Liver (tissue), 9 donors: ENCODE measurements around the gene DRG2. TPM values are rescaled to one million over a fixed set of nuclear protein-coding genes. Genes with fewer than 3 reads are reported as not detected.

Experiments
- DNase-seq: peaks from one replicate; pipeline ENCODE4 v3.0.0-alpha.2; 2017; ENCODE audit warnings: low spot score
- H3K27ac ChIP-seq, 2 donors: one replicate each; pipeline ENCODE4 v1.7.0; 2013; ENCODE audit warnings: inconsistent platforms in 2 of 2, low read length in 2 of 2, control low read depth in 1 of 2, low read depth in 1 of 2, mild to moderate bottlenecking in 1 of 2
- H3K27me3 ChIP-seq, 4 donors: one replicate each; pipeline versions ENCODE4 v1.6.1 to v1.7.0; 2013; ENCODE audit warnings: low read length in 3 of 4, inconsistent platforms in 1 of 4, mild to moderate bottlenecking in 1 of 4, moderate library complexity in 1 of 4; ENCODE audit not compliant: control insufficient read depth in 4 of 4, insufficient read depth in 4 of 4
- H3K36me3 ChIP-seq, 4 donors: one replicate each; pipeline versions ENCODE4 v1.6.1 to v1.7.0; 2013; ENCODE audit warnings: low read length in 3 of 4, mild to moderate bottlenecking in 3 of 4, low read depth in 1 of 4, moderate library complexity in 1 of 4; ENCODE audit not compliant: control insufficient read depth in 4 of 4, insufficient read depth in 3 of 4
- H3K4me1 ChIP-seq, 4 donors: one replicate each; pipeline versions ENCODE4 v1.6.1 to v1.7.0; 2013; ENCODE audit warnings: low read length in 3 of 4, mild to moderate bottlenecking in 3 of 4, moderate library complexity in 1 of 4; ENCODE audit not compliant: control insufficient read depth in 4 of 4, insufficient read depth in 4 of 4
- H3K4me3 ChIP-seq, 3 donors: one replicate each; pipeline versions ENCODE4 v1.6.1 to v1.7.0; 2013; ENCODE audit warnings: low read length in 3 of 3, control low read depth in 1 of 3, low read depth in 1 of 3, mild to moderate bottlenecking in 1 of 3
- H3K9ac ChIP-seq, 2 donors: one replicate each; pipeline ENCODE4 v1.7.0; 2013; ENCODE audit warnings: low read length in 2 of 2, mild to moderate bottlenecking in 2 of 2, moderate library complexity in 2 of 2, control low read depth in 1 of 2, low read depth in 1 of 2
- H3K9me3 ChIP-seq, 4 donors: one replicate each; pipeline versions ENCODE4 v1.6.1 to v1.7.0; 2013; ENCODE audit warnings: low read length in 3 of 4; ENCODE audit not compliant: control insufficient read depth in 4 of 4
- EGR1 ChIP-seq, 2 donors: IDR thresholded peaks; 2 replicates each; pipeline ENCODE4 v1.6.1; 2016 to 2018; ENCODE audit warnings: antibody characterized with exemption in 2 of 2, low read depth in 2 of 2
- FOXA1 ChIP-seq: IDR thresholded peaks from 2 replicates; pipeline ENCODE4 v1.6.1; 2016; ENCODE audit warnings: antibody characterized with exemption
- GABPA ChIP-seq, 2 donors: IDR thresholded peaks in 1 of 2; conservative IDR thresholded peaks in 1 of 2; 2 replicates each; pipeline ENCODE4 v1.6.1; 2016; ENCODE audit warnings: antibody characterized with exemption in 2 of 2, mild to moderate bottlenecking in 1 of 2, moderate library complexity in 1 of 2
- HNF4A ChIP-seq, 2 donors: conservative IDR thresholded peaks; 2 replicates each; pipeline ENCODE4 v1.6.1; 2016; ENCODE audit warnings: antibody characterized with exemption in 2 of 2, mild to moderate bottlenecking in 2 of 2
- HNF4G ChIP-seq: IDR thresholded peaks from 2 replicates; pipeline ENCODE4 v1.6.1; 2016; ENCODE audit warnings: antibody characterized with exemption
- JUND ChIP-seq, 2 donors: IDR thresholded peaks; 2 replicates each; pipeline ENCODE4 v1.6.1; 2016; ENCODE audit warnings: antibody characterized with exemption in 2 of 2
- NR2F2 ChIP-seq: IDR thresholded peaks from 2 replicates; pipeline ENCODE4 v1.6.1; 2016; ENCODE audit warnings: antibody characterized with exemption
- RAD21 ChIP-seq, 2 donors: IDR thresholded peaks; 2 replicates each; pipeline ENCODE4 v1.6.1; 2016; ENCODE audit warnings: antibody characterized with exemption in 2 of 2, mild to moderate bottlenecking in 2 of 2
- RXRA ChIP-seq, 2 donors: IDR thresholded peaks; 2 replicates each; pipeline ENCODE4 v1.6.1; 2017 to 2018; ENCODE audit warnings: antibody characterized with exemption in 2 of 2, mild to moderate bottlenecking in 1 of 2
- SP1 ChIP-seq: IDR thresholded peaks from 2 replicates; pipeline ENCODE4 v1.6.1; 2018; ENCODE audit warnings: antibody characterized with exemption, mild to moderate bottlenecking
- TAF1 ChIP-seq: conservative IDR thresholded peaks from 2 replicates; pipeline ENCODE4 v1.6.1; 2016; ENCODE audit warnings: antibody characterized with exemption, mild to moderate bottlenecking
- YY1 ChIP-seq: IDR thresholded peaks from 2 replicates; pipeline ENCODE4 v1.6.1; 2016; ENCODE audit warnings: antibody characterized with exemption, mild to moderate bottlenecking
- WGBS: extraction: QIAGEN DNeasy Blood & Tissue Kit; methylation state at CpG from one replicate; pipeline ENCODE4 v1.1.7; 2013; 5-methylcytosine and 5-hydroxymethylcytosine counted together
- polyA plus RNA-seq, 2 donors: library from polyadenylated mRNA; stranded (reverse) in 1 of 2; unstranded in 1 of 2; fragments of 200-250 nt in 1 of 2; fragments of >200 nt in 1 of 2; fragmentation: Nextera tagmentation in 1 of 2; extraction: Ambion mirVana in 1 of 2; gene quantifications; one replicate each; pipeline versions ENCODE4 v1.2.1 to v1.2.3, GENCODE V29; 2013 to 2015
- total RNA-seq, 2 donors: library from RNA; depleted of rRNA; stranded (reverse); fragments of >200 nt; gene quantifications; one replicate each; pipeline ENCODE4 v1.2.3, GENCODE V29; 2014
- TF ChIP-seq, protein P1 (sequence below): IDR thresholded peaks from 2 replicates; pipeline ENCODE4 v1.6.1; 2016; ENCODE audit warnings: antibody characterized with exemption
- TF ChIP-seq, protein P2 (sequence below): IDR thresholded peaks from 2 replicates; pipeline ENCODE4 v1.6.1; 2016; ENCODE audit warnings: antibody characterized with exemption
- TF ChIP-seq, protein P3 (sequence below): IDR thresholded peaks from 2 replicates; pipeline ENCODE4 v1.6.1; 2016; ENCODE audit warnings: antibody characterized with exemption, mild to moderate bottlenecking
- TF ChIP-seq, protein P4 (sequence below): fragments of 150-350 bp; IDR thresholded peaks from 2 replicates; pipeline ENCODE4 v1.5.1; 2017; ENCODE audit warnings: improper control_type of control experiment, low read depth, low read length; ENCODE audit not compliant: missing input control
- TF ChIP-seq, protein P5 (sequence below): IDR thresholded peaks from 2 replicates; pipeline ENCODE4 v1.6.1; 2016; ENCODE audit warnings: antibody characterized with exemption
- donor health status: healthy.
- donor health status: healthy.
- donor health status: healthy.
- donor health status: healthy.
- donor health status: healthy.

DRG2 gene
- total and polyA plus RNA-seq, 4 donors: 10.9 to 24.9 (median 18.6) TPM

DNA sequence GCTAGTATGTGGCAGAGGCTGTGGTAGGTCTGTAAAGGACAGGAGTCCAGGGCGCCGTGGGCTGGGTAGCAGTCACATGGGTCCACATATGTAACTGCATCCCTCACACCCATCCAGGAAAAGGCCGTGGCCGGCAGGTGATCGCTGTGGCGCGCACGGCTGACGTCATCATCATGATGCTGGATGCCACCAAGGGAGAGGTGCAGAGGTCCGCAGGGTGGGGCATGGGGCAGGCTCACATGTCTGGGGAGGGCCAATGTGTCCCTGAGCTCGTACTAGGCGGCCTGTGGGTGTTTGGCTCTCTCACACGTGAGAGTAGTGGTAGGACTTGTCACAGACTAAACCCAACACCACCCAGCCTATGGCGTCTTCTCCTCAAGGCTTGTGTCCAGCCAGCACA is 11.8 kb downstream of the DRG2 start:
- no peak for DNase-seq
- 94% methylated on average over 14 of the region's 14 CpGs for WGBS
- Histone ChIP-seq H3K9me3 (no peaks in the 10 kb centered on the region), H3K36me3 (peaks cover 8 to 46% (median 18%) of the 10 kb centered on the region in 4 donors), H3K27me3 (no peaks in the 10 kb centered on the region), H3K27ac (no peak overlapping the region), H3K4me3 (no peak overlapping the region), H3K9ac (no peak overlapping the region), H3K4me1 (peaks cover 0 to 8% (median 1%) of the 10 kb centered on the region in 4 donors)
- TF ChIP-seq, protein P1, sequence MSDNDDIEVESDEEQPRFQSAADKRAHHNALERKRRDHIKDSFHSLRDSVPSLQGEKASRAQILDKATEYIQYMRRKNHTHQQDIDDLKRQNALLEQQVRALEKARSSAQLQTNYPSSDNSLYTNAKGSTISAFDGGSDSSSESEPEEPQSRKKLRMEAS: no peak
- TF ChIP-seq RXRA (IDR thresholded peaks at IDR 0.05): no peak
- TF ChIP-seq HNF4A (conservative IDR thresholded peaks at IDR 0.05): no peak
- TF ChIP-seq, protein P2, sequence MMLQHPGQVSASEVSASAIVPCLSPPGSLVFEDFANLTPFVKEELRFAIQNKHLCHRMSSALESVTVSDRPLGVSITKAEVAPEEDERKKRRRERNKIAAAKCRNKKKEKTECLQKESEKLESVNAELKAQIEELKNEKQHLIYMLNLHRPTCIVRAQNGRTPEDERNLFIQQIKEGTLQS: no peak
- TF ChIP-seq TAF1: no peak
- no peak for TF ChIP-seq SP1
- TF ChIP-seq, protein P3, sequence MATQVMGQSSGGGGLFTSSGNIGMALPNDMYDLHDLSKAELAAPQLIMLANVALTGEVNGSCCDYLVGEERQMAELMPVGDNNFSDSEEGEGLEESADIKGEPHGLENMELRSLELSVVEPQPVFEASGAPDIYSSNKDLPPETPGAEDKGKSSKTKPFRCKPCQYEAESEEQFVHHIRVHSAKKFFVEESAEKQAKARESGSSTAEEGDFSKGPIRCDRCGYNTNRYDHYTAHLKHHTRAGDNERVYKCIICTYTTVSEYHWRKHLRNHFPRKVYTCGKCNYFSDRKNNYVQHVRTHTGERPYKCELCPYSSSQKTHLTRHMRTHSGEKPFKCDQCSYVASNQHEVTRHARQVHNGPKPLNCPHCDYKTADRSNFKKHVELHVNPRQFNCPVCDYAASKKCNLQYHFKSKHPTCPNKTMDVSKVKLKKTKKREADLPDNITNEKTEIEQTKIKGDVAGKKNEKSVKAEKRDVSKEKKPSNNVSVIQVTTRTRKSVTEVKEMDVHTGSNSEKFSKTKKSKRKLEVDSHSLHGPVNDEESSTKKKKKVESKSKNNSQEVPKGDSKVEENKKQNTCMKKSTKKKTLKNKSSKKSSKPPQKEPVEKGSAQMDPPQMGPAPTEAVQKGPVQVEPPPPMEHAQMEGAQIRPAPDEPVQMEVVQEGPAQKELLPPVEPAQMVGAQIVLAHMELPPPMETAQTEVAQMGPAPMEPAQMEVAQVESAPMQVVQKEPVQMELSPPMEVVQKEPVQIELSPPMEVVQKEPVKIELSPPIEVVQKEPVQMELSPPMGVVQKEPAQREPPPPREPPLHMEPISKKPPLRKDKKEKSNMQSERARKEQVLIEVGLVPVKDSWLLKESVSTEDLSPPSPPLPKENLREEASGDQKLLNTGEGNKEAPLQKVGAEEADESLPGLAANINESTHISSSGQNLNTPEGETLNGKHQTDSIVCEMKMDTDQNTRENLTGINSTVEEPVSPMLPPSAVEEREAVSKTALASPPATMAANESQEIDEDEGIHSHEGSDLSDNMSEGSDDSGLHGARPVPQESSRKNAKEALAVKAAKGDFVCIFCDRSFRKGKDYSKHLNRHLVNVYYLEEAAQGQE: no peak
- TF ChIP-seq EGR1 (IDR thresholded peaks at IDR 0.05; ENCODE audit: low read depth in 2 of 2): no peak
- TF ChIP-seq RAD21 (IDR thresholded peaks at IDR 0.05): no peak
- TF ChIP-seq, protein P4, sequence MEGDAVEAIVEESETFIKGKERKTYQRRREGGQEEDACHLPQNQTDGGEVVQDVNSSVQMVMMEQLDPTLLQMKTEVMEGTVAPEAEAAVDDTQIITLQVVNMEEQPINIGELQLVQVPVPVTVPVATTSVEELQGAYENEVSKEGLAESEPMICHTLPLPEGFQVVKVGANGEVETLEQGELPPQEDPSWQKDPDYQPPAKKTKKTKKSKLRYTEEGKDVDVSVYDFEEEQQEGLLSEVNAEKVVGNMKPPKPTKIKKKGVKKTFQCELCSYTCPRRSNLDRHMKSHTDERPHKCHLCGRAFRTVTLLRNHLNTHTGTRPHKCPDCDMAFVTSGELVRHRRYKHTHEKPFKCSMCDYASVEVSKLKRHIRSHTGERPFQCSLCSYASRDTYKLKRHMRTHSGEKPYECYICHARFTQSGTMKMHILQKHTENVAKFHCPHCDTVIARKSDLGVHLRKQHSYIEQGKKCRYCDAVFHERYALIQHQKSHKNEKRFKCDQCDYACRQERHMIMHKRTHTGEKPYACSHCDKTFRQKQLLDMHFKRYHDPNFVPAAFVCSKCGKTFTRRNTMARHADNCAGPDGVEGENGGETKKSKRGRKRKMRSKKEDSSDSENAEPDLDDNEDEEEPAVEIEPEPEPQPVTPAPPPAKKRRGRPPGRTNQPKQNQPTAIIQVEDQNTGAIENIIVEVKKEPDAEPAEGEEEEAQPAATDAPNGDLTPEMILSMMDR: no peak
- TF ChIP-seq HNF4G: no peak
- TF ChIP-seq, protein P5, sequence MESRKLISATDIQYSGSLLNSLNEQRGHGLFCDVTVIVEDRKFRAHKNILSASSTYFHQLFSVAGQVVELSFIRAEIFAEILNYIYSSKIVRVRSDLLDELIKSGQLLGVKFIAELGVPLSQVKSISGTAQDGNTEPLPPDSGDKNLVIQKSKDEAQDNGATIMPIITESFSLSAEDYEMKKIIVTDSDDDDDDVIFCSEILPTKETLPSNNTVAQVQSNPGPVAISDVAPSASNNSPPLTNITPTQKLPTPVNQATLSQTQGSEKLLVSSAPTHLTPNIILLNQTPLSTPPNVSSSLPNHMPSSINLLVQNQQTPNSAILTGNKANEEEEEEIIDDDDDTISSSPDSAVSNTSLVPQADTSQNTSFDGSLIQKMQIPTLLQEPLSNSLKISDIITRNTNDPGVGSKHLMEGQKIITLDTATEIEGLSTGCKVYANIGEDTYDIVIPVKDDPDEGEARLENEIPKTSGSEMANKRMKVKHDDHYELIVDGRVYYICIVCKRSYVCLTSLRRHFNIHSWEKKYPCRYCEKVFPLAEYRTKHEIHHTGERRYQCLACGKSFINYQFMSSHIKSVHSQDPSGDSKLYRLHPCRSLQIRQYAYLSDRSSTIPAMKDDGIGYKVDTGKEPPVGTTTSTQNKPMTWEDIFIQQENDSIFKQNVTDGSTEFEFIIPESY: no peak
- TF ChIP-seq YY1: no peak
- no peak for TF ChIP-seq NR2F2
- TF ChIP-seq JUND (IDR thresholded peaks at IDR 0.05): no peak
- no peak for TF ChIP-seq GABPA (IDR thresholded peaks at IDR 0.05 in 1 of 2, conservative IDR thresholded peaks at IDR 0.05 in 1 of 2)

DNA sequence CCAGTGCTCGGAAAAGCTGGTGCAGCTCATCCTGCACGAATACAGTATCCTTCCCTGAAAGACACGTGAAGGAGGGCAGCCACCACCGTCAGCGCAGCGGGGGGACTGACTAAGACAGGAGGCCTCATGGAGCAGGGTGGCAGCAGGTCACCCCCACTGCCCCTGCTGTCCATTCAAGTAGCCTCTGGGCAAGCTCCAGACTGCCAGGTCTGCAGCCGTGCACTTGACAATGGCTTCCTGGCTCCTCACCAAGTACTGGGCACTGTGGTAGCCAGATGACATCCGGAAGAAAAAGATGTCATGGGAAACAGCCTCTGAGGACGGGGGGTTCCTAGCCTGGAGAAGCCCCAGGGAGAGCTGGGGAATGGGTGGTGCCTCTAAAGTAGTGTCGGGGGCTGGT is 12.9 kb downstream of the DRG2 start:
- H3K36me3 ChIP-seq: peaks cover 8 to 45% (median 18%) of the 10 kb centered on the region in 4 donors
- TF ChIP-seq HNF4G (no peak), RXRA (IDR thresholded peaks at IDR 0.05) (no peak), RAD21 (IDR thresholded peaks at IDR 0.05) (no peak), YY1 (no peak), FOXA1 (no peak), TAF1 (no peak), HNF4A (conservative IDR thresholded peaks at IDR 0.05) (no peak)
- TF ChIP-seq, protein P3: no peak
- TF ChIP-seq, protein P4: no peak
- TF ChIP-seq, protein P2: no peak

More for the DNA sequence above, 12.9 kb downstream of the DRG2 start:
- no peak for DNase-seq
- Histone ChIP-seq H3K9ac (no peak overlapping the region), H3K27ac (no peak overlapping the region), H3K9me3 (no peaks in the 10 kb centered on the region), H3K27me3 (no peaks in the 10 kb centered on the region), H3K4me3 (no peak overlapping the region), H3K4me1 (peaks cover 0 to 8% (median 1%) of the 10 kb centered on the region in 4 donors)
- whole genome bisulfite sequencing: 85% methylated on average over 10 of the region's 10 CpGs
